ENCODE results near the gene ENTR1.
"Not testable (repeated sequence)": the region's sequence is repeated elsewhere in the genome, so short reads cannot be mapped to it uniquely, and the experiment has no call there.

The ENTR1 gene

DNA sequence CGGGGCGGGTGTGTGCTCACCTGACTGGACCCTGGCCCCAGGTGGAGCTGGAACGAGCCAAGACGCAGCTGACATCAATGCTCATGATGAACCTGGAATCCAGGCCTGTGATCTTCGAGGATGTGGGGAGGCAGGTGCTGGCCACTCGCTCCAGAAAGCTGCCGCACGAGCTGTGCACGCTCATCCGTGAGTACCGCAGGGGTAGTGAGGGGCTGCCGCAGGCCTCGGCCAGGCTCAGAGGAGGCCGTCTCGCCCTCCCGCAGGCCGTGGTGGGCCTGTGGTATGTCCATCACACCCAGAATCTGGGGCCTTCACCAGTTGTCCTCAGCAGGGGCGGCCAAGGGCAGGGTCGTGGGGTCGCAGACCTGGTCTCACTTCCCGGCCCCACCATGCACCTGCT is 11.4 kb upstream of the ENTR1 start:
- DNase-seq (ENCODE audit: extremely low read depth in 1 of 2, low read depth in 1 of 2) = no peak

DNA sequence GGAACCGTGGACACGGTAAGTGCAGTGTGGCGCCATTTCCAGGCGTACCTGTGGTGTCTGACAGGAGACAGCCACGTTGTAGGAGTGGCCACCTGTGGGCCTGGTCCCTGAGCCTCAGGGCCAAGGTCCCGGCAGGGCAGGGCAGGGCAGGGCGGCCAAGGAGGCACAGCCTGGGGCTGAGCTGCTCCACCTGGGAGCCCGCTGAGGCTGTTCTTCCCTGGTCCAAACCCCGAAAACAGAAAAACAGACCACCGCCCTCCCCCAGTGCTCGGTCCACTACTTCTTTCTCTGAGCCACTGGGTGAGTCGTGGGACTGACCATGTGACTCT is 8.6 kb upstream of the ENTR1 start:
- no peak for DNase-seq (ENCODE audit: extremely low read depth in 1 of 2, low read depth in 1 of 2)

DNA sequence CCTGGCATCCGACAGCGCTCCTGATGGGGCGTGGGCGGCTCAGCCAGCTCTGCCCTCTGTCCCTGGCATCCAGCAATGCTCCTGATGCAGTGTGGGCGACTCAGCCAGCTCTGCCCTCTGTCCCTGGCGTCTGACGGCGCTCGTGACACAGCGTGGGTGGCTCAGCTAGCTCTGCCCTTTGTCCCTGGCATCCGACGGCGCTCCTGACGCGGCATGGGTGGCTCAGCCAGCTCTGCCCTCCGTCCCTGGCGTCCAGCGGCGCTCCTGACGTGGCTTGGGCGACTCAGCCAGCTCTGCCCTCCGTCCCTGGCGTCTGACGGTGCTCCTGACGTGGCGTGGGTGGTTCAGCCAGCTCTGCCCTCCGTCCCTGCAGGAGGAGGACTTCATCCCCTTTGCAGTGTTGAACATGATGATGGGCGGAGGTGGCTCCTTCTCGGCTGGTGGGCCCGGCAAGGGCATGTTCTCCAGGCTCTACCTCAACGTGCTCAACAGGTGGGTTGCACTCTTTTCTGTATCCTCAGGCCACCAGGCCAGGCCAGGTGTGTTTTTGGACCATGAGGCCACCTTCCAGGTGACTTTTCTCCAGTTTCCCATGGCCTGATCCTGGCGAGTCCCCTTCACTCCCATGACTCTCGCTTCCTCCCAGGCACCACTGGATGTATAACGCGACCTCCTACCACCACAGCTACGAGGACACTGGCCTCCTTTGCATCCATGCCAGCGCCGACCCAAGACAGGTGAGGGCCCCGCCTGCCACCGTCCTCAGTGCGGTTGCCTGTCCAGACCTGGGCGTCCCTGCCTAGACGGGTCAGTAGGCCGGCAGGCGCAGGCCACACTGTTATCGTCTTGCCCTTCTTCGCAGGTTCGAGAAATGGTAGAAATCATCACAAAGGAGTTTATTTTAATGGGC is 8.0 kb upstream of the ENTR1 start:
- no peak for DNase-seq (ENCODE audit: extremely low read depth in 1 of 2, low read depth in 1 of 2)

DNA sequence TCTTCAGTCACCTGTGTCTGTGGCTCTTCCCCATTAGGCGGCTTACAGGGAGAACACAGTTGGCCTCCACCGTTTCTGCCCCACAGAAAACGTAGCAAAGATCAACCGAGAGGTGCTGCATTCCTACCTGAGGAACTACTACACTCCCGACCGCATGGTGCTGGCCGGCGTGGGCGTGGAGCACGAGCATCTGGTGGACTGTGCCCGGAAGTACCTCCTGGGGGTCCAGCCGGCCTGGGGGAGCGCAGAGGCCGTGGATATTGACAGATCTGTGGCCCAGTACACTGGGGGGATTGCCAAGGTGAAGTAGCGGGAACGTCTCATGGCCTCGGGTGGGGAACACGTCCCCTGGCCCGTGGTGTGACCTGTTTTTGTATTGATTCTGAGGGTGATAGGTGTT is 6.5 kb upstream of the ENTR1 start:
- DNase-seq (ENCODE audit: extremely low read depth in 1 of 2, low read depth in 1 of 2) = no peak

DNA sequence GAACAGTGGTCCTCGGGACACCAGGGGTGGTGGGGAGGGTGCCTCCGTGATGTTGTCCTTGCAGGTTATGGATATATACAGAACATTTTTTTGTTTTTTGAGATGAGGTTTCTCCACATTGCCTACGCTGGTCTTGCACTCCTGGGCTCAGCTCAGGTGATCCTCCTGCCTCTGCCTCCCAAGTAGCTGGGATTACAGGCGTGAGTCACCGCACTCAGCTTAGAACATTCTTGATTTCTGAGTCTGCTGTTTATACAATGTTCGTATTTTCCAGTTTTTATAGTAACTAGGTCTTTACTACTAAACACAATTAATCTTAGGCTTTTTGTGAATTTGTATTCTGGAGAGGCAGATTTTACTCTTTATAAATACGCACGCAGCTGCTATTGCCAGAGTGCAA is 6.0 kb upstream of the ENTR1 start:
- DNase-seq (ENCODE audit: extremely low read depth in 1 of 2, low read depth in 1 of 2) = no peak

DNA sequence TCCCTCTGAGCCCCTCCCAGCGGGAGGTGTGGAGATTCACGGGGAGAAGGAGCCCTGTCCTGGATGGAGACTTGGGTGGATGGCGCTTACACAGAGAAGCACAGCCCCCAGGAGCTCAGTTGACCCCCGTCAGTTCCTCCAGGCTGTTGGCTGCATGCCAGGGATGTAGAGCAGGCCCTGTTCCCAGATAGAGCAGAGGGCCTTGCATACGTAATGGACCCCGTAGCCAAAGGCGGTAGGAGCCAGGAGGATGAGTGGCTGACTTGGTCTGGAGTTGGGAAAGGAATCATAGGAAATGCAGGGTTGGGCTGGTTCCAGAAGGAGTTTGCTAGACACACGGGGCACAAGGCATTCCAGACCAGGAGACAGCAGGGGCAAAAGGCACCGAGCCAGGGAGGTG is 2.5 kb upstream of the ENTR1 start:
- DNase-seq (ENCODE audit: extremely low read depth in 1 of 2, low read depth in 1 of 2) = no peak

DNA sequence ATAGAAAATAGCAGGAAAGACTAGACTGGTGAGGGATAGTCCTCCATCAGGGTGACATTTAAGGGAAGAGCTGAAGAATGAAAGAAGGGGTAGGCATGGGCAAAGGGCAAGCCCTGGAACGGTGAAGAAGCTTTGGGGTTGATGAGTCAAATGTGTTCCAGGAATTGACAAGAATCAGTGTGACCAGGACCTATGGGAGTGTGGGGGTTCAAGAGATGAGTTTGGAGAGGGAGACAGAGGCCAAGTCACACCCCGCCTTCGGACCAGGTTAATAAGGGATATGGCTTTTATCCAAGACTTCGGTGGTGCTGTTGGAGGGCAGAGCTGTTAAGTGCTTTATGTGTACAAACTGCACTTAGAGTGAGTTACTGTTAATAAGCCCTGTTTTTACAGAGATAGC is 964 bp upstream of the ENTR1 start:
- no peak for DNase-seq (ENCODE audit: extremely low read depth in 1 of 2, low read depth in 1 of 2)

DNA sequence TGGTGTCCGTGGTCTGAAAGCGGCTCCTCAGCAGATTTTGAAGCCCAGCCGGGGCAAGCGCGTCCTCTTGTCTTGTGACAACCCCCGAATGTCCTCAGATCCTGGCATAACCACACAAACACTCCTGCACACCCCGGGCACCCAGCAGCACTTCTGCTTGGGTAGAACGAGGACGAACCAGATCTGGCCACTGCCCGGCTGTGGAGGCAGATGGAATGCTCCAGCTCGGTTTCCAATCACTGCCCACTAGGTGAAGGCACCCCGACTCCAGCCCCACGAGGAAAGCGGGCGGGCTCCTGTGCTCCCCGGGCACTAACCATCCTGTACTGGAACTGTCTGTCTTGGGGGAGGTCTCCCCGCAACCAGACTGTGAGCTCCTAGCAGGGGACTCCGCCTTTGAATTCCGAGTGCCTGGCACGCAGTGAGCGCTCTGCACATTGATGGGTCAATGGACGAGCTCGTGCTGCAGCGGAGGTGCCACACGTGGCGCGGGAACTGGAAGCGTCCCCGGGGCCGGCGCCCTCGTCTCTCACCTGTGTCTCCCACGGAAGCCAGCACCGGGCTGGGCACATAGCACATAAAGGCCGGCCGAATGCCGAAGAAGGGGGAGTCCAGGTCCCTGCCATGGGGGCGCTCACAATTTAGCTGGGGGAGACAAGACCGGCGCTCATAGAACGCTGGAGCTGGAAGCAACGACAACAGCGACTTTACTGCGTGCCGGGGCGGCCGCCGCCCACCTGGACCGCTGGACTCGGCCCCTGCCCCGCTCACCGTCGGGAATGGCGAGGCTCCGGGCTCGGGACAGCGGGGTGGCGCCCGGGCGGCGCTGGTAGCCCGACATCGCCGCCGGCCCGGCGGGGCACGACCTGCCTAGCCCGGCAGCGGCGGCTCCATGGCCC is 608 bp downstream of the ENTR1 start:
- peak in 1 of 2 donors; percentile 17 for DNase-seq (ENCODE audit: extremely low read depth in 1 of 2, low read depth in 1 of 2)

DNA sequence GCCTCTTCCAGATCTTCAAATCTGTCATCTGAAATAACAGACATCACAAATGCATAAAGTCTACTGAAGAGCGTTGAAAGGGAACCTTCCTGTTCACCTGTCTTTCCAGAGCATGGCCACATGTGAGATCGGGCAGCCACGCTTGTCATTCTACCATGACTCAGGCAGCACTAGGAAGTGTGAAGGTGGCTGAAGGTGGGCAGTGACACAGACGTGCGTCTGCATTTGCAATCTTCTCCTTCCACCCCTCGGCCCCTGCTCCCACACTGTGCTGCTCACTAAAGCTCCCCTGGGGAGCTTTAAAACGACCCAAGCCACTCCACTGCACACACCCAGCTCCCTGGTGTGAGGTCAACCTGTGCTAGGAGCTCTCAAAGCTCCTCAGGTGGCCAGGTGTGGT is 2.5 kb downstream of the ENTR1 start:
- no peak for DNase-seq (ENCODE audit: extremely low read depth in 1 of 2, low read depth in 1 of 2)

DNA sequence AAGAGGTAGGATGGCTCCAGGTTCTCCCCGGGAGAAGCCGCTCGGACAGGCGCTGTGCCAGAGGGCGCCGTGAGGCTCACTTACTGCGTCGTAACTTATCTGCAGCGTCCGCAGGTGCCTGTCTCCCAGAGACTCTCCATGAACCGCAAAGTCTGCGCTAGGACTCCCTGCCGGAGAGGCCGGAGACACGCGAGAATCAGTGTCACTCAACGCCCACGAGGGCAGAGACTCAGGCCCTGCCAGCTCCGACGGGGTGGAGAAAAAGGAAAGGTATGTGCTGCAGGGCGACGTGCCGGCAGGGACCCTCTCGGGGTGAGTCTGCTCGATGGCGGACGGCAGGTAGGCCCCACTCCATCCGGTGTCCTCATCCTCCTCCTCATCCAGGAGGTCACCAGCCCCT is 3.4 kb downstream of the ENTR1 start:
- DNase-seq (ENCODE audit: extremely low read depth in 1 of 2, low read depth in 1 of 2) = not testable (repeated sequence)

DNA sequence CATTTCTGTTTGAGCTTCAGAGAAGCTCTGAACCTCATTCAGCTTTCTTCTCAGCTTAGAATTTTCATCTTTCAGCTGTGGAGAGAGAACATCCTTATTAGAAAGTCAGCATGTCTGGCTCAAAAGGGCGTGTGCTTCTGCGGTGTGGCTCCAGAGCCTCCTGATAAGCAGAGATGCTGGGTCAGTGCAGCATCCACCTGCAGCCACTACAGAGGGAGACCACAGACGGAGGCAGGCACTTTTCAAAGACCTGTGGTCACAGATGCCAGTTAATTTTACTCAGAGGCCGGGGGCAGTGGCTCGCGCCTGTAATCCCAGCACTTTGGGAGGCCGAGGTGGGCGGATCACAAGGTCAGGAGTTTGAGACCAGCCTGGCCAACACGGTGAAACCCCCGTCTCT is 4.5 kb downstream of the ENTR1 start:
- DNase-seq (ENCODE audit: extremely low read depth in 1 of 2, low read depth in 1 of 2) = not testable (repeated sequence)

DNA sequence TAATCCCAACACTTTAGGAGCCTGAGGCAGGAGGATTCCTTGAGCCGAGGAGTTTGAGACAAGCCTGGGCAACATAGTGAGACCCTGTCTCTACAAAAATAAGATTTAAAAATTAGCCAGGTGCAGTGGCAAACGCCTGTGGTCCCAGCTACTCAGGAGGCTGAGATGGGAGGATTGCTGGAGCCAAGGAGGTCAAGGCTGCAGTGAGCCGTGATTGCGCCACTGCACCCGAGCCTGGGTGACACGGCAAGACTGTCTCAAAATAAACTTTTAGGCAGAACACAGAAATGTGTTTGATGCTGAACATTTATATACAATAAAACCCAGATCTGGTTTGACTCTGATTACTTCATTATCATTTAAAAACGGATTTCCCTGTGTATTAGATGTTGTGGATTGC is 4.9 kb downstream of the ENTR1 start:
- DNase-seq (ENCODE audit: extremely low read depth in 1 of 2, low read depth in 1 of 2) = no peak

DNA sequence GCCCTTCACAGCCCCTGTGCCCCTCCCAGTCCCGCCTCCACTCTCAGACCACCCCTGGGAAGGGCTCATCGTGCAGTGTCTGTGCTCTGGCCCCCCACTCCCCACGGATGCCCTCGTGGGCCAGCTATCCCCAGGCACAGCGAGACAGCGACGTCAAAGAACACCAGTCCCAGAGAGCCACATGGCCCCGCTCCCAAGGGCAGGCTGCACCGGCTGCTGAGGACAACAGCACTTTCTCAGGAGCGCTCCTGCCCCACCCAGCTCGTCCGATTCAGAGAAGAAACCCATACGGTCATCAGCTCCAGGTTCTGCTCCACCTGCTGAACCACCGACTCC is 5.6 kb downstream of the ENTR1 start:
- no peak for DNase-seq (ENCODE audit: extremely low read depth in 1 of 2, low read depth in 1 of 2)

DNA sequence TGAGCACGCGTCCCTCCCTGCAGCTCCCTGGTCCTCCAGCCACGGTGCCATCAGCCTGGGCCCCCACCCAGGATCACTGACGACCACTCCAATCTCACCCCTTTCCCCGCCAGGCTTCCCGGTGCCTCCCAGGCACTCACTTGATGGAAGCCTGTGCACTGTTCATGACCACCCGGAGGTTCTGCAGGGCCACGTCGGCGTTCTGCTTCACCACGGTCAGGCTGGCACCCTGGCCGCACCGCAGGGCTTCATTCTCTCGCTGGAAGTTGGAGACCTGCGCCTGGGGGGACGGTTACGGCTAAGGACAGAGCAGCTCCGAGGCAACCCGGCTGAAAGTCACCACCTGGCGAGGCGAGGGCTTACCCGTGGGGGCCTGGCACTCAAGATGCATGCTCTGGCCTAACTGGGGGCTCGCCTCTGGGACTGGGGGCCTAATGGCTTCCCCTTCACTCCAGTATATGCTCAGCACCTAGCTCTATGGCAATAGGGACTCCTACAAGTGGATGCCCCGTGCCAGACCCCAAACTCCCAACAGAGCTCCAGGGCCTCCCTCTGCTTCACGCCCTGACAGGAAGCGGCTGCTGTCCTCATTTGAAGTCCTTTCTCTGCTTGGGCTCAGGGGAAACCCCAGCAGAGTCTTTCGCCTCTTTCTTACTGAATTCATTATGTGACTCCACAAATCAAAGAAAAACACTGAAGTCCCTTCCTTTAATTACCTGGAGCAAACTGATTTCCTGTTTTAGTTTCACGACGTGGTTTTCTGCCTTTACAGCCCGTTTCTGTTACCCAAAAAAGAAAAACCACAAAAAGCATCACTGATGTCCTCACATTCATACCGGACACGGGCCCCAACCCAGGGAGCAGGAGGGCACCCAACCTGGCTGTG is 6.3 kb downstream of the ENTR1 start:
- DNase-seq (ENCODE audit: extremely low read depth in 1 of 2, low read depth in 1 of 2) = peak in 1 of 2 donors; percentile 19

DNA sequence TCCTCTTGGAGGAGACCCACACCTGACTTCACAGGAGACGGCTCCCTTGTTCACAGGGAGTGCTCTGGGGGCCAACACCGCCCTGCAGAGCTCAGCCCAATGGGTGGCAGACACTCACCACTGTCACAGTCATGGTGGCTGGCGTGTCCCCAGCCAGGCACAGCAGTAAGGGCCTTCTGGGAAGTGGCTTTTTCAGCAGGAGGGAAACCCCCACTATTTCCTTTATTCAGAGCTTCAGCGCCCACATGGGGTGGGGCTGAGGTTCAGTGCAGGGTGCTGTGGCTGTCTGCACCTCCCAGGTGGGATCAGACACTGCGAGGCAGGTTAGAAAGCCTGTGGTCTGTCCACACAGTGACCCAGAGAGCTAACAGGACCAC is 6.9 kb downstream of the ENTR1 start:
- peak; percentile 60 to 73 for DNase-seq (ENCODE audit: extremely low read depth in 1 of 2, low read depth in 1 of 2)

DNA sequence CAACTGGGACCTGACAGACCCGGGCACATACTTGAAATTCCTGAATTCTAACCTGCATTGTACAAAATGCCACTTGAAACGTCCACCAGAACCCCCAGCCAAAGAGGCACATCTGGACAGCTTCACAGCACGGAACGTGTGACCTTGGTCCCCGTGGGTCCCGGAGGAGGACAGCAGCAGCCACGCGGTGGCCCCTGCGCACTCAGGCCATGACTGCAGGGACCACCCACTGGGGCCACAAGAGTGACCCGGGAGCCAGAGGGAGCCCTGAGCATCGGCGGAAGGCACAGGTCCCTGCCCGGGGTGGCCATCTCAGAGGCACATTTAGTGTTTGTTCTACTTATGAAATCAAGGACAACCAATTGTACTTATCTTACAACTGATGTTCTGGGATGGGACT is 8.3 kb downstream of the ENTR1 start:
- no peak for DNase-seq (ENCODE audit: extremely low read depth in 1 of 2, low read depth in 1 of 2)

DNA sequence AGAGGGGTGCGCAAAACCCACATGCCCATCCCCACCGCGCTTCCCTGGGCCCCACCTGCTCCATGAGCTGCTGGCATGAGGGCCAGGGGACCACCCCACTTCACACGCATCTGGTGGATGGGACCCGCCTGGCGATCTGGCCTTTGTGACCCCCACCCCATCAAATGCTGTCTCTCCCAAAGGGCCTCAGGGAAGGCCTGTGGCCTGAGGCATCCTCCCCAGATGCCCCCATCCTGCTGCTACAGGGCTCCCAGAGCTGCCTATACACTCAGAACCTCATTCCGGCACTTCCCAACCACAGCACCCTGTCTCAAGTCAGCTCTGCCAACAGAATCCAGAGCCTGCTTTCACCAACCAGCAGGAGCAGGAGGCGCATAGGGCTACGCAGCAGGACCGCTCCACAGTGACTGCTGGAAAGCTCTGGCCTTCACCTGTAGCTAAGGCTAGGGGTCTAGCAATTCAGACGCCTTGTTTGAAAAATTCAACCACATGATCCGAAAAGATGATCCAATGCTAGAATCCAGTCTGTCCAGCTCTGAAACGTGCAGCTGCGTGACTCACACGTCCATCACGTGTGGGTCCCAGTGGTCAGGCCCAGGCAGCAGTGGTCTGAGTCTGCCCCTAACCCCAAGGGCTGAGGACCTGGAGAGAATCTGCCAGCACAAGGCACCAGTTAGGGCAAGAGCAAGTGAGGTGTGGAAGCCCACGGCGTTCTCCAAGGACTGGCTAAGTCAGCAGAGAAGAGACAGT is 9.1 kb downstream of the ENTR1 start:
- DNase-seq (ENCODE audit: extremely low read depth in 1 of 2, low read depth in 1 of 2) = no peak

DNA sequence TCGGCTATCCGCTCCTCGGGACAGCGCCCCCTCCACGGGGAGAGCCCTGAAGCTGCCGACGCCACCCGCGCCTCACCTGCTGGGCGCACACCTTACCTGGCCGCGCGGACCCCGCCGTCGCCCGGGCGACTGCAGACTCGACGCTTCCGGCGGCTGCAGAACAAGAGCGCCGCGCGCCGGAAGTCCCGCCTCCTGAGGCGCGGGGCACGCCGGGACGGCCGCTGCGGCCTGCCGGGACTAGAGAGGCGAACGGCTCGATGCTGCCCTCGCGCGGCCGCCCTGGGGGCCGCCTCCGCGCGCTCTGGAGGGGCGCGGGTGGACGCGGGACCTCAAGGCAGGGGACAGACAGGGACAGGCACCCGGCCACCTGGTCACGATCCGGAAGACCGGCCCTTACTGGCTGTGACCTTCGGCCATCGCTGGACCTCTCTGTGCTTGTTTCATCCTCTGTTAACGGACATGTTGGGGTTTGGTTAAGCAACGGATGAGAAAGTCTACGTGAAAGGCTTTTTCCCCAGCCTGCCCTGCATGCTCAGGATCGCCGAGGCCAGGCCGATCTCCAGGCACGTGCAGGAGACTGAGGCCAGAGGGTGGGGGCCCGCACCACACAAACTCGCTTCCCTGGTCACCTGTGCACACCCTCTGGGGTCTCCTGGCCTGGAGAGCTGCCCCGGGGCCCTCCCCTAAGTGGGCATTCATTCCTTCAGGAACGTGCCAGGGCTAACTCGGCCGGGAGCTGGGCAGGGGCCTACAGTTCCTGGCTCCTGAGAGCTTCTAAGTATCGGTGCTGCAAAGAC is 10.2 kb downstream of the ENTR1 start, which contains the start of gene SNAPC4:
Gene SNAPC4, minus strand, starts transcription at position 133 of the 797 bp plus-strand sequence. CDS start 1,742 bp downstream, outside the sequence.
- DNase-seq (ENCODE audit: extremely low read depth in 1 of 2, low read depth in 1 of 2) = peak; percentile 63 to 80

DNA sequence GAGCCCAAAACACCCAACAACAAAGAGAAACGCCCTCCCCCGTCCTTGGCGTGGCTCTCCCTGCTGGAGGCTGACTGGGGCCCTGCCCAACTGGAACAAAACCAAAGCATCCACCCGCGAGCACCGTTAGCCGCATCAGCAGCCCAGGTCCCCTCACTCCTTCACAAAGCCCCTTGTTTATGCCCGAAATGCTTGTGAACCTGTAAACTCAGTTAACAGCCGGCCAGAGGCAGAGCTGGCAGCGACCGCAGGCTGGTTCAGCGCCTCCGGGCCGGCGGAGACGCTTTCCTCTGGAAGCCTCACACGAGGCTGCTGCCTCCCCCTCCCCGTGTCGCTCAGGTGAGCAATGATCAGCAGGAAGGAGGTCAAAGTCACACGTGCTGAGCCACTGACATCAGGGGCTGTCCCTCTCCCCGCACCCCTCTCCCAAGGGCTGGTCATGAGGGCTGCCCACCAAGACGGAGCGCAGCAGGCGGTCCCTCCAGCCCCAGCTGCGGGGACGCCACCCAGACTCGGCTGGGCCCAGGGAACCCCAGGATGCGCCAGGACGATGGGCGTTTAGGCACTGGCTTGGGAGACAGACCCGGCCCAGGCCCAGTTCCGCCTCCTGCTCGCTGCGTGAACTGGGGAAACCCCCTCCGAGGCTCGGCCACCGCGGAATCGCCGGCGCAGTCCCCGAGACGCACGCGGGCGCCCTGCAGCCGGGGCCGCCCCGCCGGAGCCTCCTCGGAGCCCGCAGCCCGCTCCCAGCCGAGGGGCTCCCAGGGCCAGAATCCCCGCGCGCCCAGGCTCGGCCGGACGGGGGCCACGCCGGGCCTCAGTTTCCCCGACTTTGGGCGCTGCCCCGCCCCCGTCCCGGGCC is 11.0 kb downstream of the ENTR1 start:
- DNase-seq (ENCODE audit: extremely low read depth in 1 of 2, low read depth in 1 of 2) = peak in 1 of 2 donors; percentile 15

Data from stimulated activated CD8-positive, alpha-beta memory T cell treated with anti-CD3 and anti-CD28 coated beads, Interleukin-7, amount 100 ng/mL, for 48 hours (primary cell).